Measurements from ENCODE around the gene MAP4K2. TPM values are rescaled to one million over a fixed set of nuclear protein-coding genes. Genes with fewer than 3 reads are reported as not detected.

Gene MAP4K2
- total RNA-seq, 1 experiment from 2014 or later, result 13.9 TPM

GRCh38 chr11:64739871-64740270, 63.1 kb downstream of the MAP4K2 start:
- no peak for DNase-seq (ENCODE audit: low read depth)

- DNase-seq (ENCODE audit: low read depth), result no peak
These were observed 66.4 kb downstream of the MAP4K2 start for GRCh38 chr11:64736654-64737053.

- DNase-seq (ENCODE audit: low read depth), result no peak
These were observed 67.2 kb downstream of the MAP4K2 start for GRCh38 chr11:64735725-64736259.

Other genes with a start within 250 kb of the MAP4K2 start
- not detected in 2 replicates for gene SLC22A11, start 247.3 kb downstream of the MAP4K2 start, total RNA-seq (2014; rRNA removed; shearing (Covaris generic))
- gene SLC22A12, start 212.0 kb downstream of the MAP4K2 start, total RNA-seq (2014; rRNA removed; shearing (Covaris generic)), result not detected in 2 replicates
- 0.10 and 0.36 TPM in 2 replicates for gene NRXN2, start 80.0 kb downstream of the MAP4K2 start, total RNA-seq (2014; rRNA removed; shearing (Covaris generic))
- gene RASGRP2, start 59.1 kb downstream of the MAP4K2 start, total RNA-seq (2014; rRNA removed; shearing (Covaris generic)), result not detected in 2 replicates
- gene PYGM, start 43.2 kb downstream of the MAP4K2 start, total RNA-seq (2014; rRNA removed; shearing (Covaris generic)), result not detected in 2 replicates
- gene SF1, start 24.7 kb downstream of the MAP4K2 start, total RNA-seq (2014; rRNA removed; shearing (Covaris generic)), result 62.6 and 64.1 TPM in 2 replicates
- gene MEN1, start 7.3 kb upstream of the MAP4K2 start, total RNA-seq (2014; rRNA removed; shearing (Covaris generic)), result 11.7 and 14.8 TPM in 2 replicates
- 0.20 TPM in 1 of 2 replicates, not detected in the other for gene CDC42BPG, start 41.4 kb upstream of the MAP4K2 start, total RNA-seq (2014; rRNA removed; shearing (Covaris generic))
- 82.1 and 92.3 TPM in 2 replicates for gene EHD1, start 75.4 kb upstream of the MAP4K2 start, total RNA-seq (2014; rRNA removed; shearing (Covaris generic))
- 6.6 and 7.2 TPM in 2 replicates for gene ATG2A, start 114.0 kb upstream of the MAP4K2 start, total RNA-seq (2014; rRNA removed; shearing (Covaris generic))
- gene PPP2R5B, start 121.5 kb upstream of the MAP4K2 start, total RNA-seq (2014; rRNA removed; shearing (Covaris generic)), result 12.5 and 17.8 TPM in 2 replicates
- not detected in 2 replicates for gene GPHA2, start 132.7 kb upstream of the MAP4K2 start, total RNA-seq (2014; rRNA removed; shearing (Covaris generic))
- not detected in 2 replicates for gene MAJIN, start 168.9 kb upstream of the MAP4K2 start, total RNA-seq (2014; rRNA removed; shearing (Covaris generic))
- gene BATF2, start 193.8 kb upstream of the MAP4K2 start, total RNA-seq (2014; rRNA removed; shearing (Covaris generic)), result 0.59 and 0.84 TPM in 2 replicates
- 166 and 176 TPM in 2 replicates for gene ARL2, start 210.9 kb upstream of the MAP4K2 start, total RNA-seq (2014; rRNA removed; shearing (Covaris generic))
- 25.8 and 27.0 TPM in 2 replicates for gene SNX15, start 224.2 kb upstream of the MAP4K2 start, total RNA-seq (2014; rRNA removed; shearing (Covaris generic))
- gene SAC3D1, start 238.0 kb upstream of the MAP4K2 start, total RNA-seq (2014; rRNA removed; shearing (Covaris generic)), result 18.9 and 21.0 TPM in 2 replicates

All from RPMI7951 (cell line).